HG03159 (cell line): Measurements from ENCODE around the gene RGS2.

Source experiments
- ATAC-seq: cut with Tn5 transposase; IDR thresholded peaks from one replicate; pipeline ENCODE4 v1.9.1; 2021; ENCODE audit warnings: mild to moderate bottlenecking, moderate library complexity; ENCODE audit not compliant: unreplicated experiment

Gene RGS2

GRCh38 chr1:192794768-192795035, 14.1 kb upstream of the RGS2 start:
- no peak for ATAC-seq

- ATAC-seq, result no peak
Observed at GRCh38 chr1:192795916-192796618, 12.8 kb upstream of the RGS2 start.

- ATAC-seq, result no peak
Observed at GRCh38 chr1:192797143-192797542, 11.7 kb upstream of the RGS2 start.

- no peak for ATAC-seq
Observed at GRCh38 chr1:192797891-192798290, 10.9 kb upstream of the RGS2 start.

- no peak for ATAC-seq
Observed at GRCh38 chr1:192801451-192801850, 7.4 kb upstream of the RGS2 start.

- ATAC-seq, result no peak
Observed at GRCh38 chr1:192802406-192802805, 6.4 kb upstream of the RGS2 start.

GRCh38 chr1:192803501-192803900, 5.3 kb upstream of the RGS2 start:
- ATAC-seq, result no peak

- peak; percentile 26 for ATAC-seq
Observed at GRCh38 chr1:192805832-192806323, 3.0 kb upstream of the RGS2 start.

GRCh38 chr1:192807211-192808162, 1.4 kb upstream of the RGS2 start:
- peak; percentile 39 for ATAC-seq

- ATAC-seq, result no peak
Observed at GRCh38 chr1:192808163-192808517, 699 bp upstream of the RGS2 start.

GRCh38 chr1:192809307-192810252, 741 bp downstream of the RGS2 start:
- ATAC-seq, result no peak

- ATAC-seq, result peak; percentile 28
Observed at GRCh38 chr1:192810253-192810880, 1.5 kb downstream of the RGS2 start.

- ATAC-seq, result no peak
Observed at GRCh38 chr1:192811006-192811405, 2.2 kb downstream of the RGS2 start.

GRCh38 chr1:192811594-192812239, 2.9 kb downstream of the RGS2 start:
- ATAC-seq, result no peak

GRCh38 chr1:192812420-192813209, 3.8 kb downstream of the RGS2 start:
- no peak for ATAC-seq

- no peak for ATAC-seq
Observed at GRCh38 chr1:192814805-192815204, 6.0 kb downstream of the RGS2 start.

- no peak for ATAC-seq
Observed at GRCh38 chr1:192817246-192817645, 8.4 kb downstream of the RGS2 start.

- ATAC-seq, result no peak
Observed at GRCh38 chr1:192821296-192821695, 12.5 kb downstream of the RGS2 start.

GRCh38 chr1:192824511-192824910, 15.7 kb downstream of the RGS2 start:
- ATAC-seq, result no peak
